ENCODE results near the gene REEP1. TPM values are rescaled to one million over a fixed set of nuclear protein-coding genes. Genes with fewer than 3 reads are reported as not detected.

The REEP1 gene
- total RNA-seq, 1 experiment from 2014 or later = 0.31 TPM

- H3K4me3 ChIP-seq = no peak overlapping the region
- H3K79me2 ChIP-seq (ENCODE audit: low read depth) = no peaks in the 10 kb centered on the region
- H2AFZ ChIP-seq = 0 out of 2 replicates have a peak overlapping the region, but pooled peaks have one; percentile 56
- no peaks in the 10 kb centered on the region for H4K20me1 ChIP-seq (ENCODE audit: insufficient read depth)
- H3K27me3 ChIP-seq (ENCODE audit: insufficient read depth, low read depth) = no peaks in the 10 kb centered on the region; the same call in 1 of the 2 replicates
- intact Hi-C loops (cut with micrococcal nuclease; ENCODE audit: unreplicated experiment) = no loop called here
- no peaks in the 10 kb centered on the region for H3K36me3 ChIP-seq (ENCODE audit: low read depth)
- CTCF ChIA-PET = no interaction called here
- H3K4me1 ChIP-seq (replicated peaks; ENCODE audit: insufficient read depth) = no peaks in the 10 kb centered on the region
- POLR2A ChIA-PET (ENCODE audit: unreplicated experiment) = no interaction called here
- no TSS peak for BruUV-seq (replicated peaks)
- no peaks in the 10 kb centered on the region for H3K9me3 ChIP-seq (ENCODE audit: insufficient read depth, low read depth)
- TF ChIP-seq CTCF (conservative IDR thresholded peaks at IDR 0.05) (no peak), EZH2 (IDR thresholded peaks at IDR 0.05; ENCODE audit: low read depth) (no peak)
- no peaks in the 10 kb centered on the region for H3F3A ChIP-seq (ENCODE audit: insufficient read depth, low read depth)
- peak in 1 of 2 experiments; percentile 29 for DNase-seq
- H3K4me2 ChIP-seq = no peak overlapping the region
- H3K9me2 ChIP-seq (ENCODE audit: insufficient read depth) = no peaks in the 10 kb centered on the region
- H3K27ac ChIP-seq = no peak overlapping the region
Observed at GRCh38 chr2:86254576-86255538, 82.6 kb downstream of the REEP1 start.

GRCh38 chr2:86253424-86253823, 84.0 kb downstream of the REEP1 start:
- intact Hi-C loops (cut with micrococcal nuclease; ENCODE audit: unreplicated experiment) = no loop called here
- H3K4me1 ChIP-seq (replicated peaks; ENCODE audit: insufficient read depth) = no peaks in the 10 kb centered on the region
- H4K20me1 ChIP-seq (ENCODE audit: insufficient read depth) = no peaks in the 10 kb centered on the region
- TF ChIP-seq EZH2 (IDR thresholded peaks at IDR 0.05; ENCODE audit: low read depth) = no peak
- no peak for TF ChIP-seq CTCF (conservative IDR thresholded peaks at IDR 0.05)
- H3K27me3 ChIP-seq (ENCODE audit: insufficient read depth, low read depth) = no peaks in the 10 kb centered on the region; the same call in 1 of the 2 replicates
- no peak overlapping the region for H3K27ac ChIP-seq
- no peaks in the 10 kb centered on the region for H3K79me2 ChIP-seq (ENCODE audit: low read depth)
- H3F3A ChIP-seq (ENCODE audit: insufficient read depth, low read depth) = no peaks in the 10 kb centered on the region
- no peaks in the 10 kb centered on the region for H3K9me2 ChIP-seq (ENCODE audit: insufficient read depth)
- no TSS peak for BruUV-seq (replicated peaks)
- H3K4me2 ChIP-seq = no peak overlapping the region
- ChIA-PET CTCF (no interaction called here), POLR2A (ENCODE audit: unreplicated experiment) (no interaction called here)
- H2AFZ ChIP-seq = no peak overlapping the region
- no peak for DNase-seq
- no peak overlapping the region for H3K4me3 ChIP-seq
- no peaks in the 10 kb centered on the region for H3K9me3 ChIP-seq (ENCODE audit: insufficient read depth, low read depth)
- no peaks in the 10 kb centered on the region for H3K36me3 ChIP-seq (ENCODE audit: low read depth)

- Histone ChIP-seq H3K4me2 (no peak overlapping the region), H3K36me3 (ENCODE audit: low read depth) (no peaks in the 10 kb centered on the region), H4K20me1 (ENCODE audit: insufficient read depth) (no peaks in the 10 kb centered on the region), H3K4me1 (replicated peaks; ENCODE audit: insufficient read depth) (no peaks in the 10 kb centered on the region), H3K79me2 (ENCODE audit: low read depth) (no peaks in the 10 kb centered on the region), H3K9me3 (ENCODE audit: insufficient read depth, low read depth) (no peaks in the 10 kb centered on the region), H3F3A (ENCODE audit: insufficient read depth, low read depth) (no peaks in the 10 kb centered on the region), H2AFZ (no peak overlapping the region), H3K4me3 (no peak overlapping the region), H3K27ac (no peak overlapping the region), H3K27me3 (ENCODE audit: insufficient read depth, low read depth) (no peaks in the 10 kb centered on the region; the same call in 1 of the 2 replicates), H3K9me2 (ENCODE audit: insufficient read depth) (no peaks in the 10 kb centered on the region)
- ChIA-PET POLR2A (ENCODE audit: unreplicated experiment) (no interaction called here), CTCF (no interaction called here)
- no peak for TF ChIP-seq CTCF (conservative IDR thresholded peaks at IDR 0.05)
- TF ChIP-seq EZH2 (IDR thresholded peaks at IDR 0.05; ENCODE audit: low read depth) = no peak
- DNase-seq = no peak
- intact Hi-C loops (cut with micrococcal nuclease; ENCODE audit: unreplicated experiment) = no loop called here
- no TSS peak for BruUV-seq (replicated peaks)
Observed at GRCh38 chr2:86251840-86252266, 85.6 kb downstream of the REEP1 start.

Measured in PC-9 (cell line).